AG09309 (cell line): ENCODE measurements around the gene NRAP.

ENCODE experiments used
- DNase-seq: peaks from one replicate; pipeline ENCODE4 v3.0.0-alpha.2; 2010; ENCODE audit warnings: low read depth
- H3K4me3 ChIP-seq: 2 replicates; pipeline ENCODE4 v1.5.1; 2011; ENCODE audit warnings: mild to moderate bottlenecking, low read depth, low read length, moderate library complexity; ENCODE audit not compliant: control insufficient read depth
- CTCF ChIP-seq: IDR thresholded peaks from 2 replicates; pipeline ENCODE4 v1.5.1; 2011; ENCODE audit warnings: mild to moderate bottlenecking, low read depth, low read length, inconsistent platforms; ENCODE audit not compliant: insufficient read depth, control insufficient read depth; ENCODE audit errors: missing control alignments

The NRAP gene

GRCh38 chr10:113687037-113687436 is 23.2 kb upstream of the NRAP start:
- no peak for DNase-seq
- TF ChIP-seq CTCF: no peak
- H3K4me3 ChIP-seq: no peak overlapping the region

- H3K4me3 ChIP-seq: no peak overlapping the region
- TF ChIP-seq CTCF: no peak
- no peak for DNase-seq
These were observed 22.2 kb upstream of the NRAP start for GRCh38 chr10:113686028-113686427.

GRCh38 chr10:113683300-113683699 is 19.5 kb upstream of the NRAP start:
- no peak for DNase-seq
- no peak overlapping the region for H3K4me3 ChIP-seq
- TF ChIP-seq CTCF: no peak

GRCh38 chr10:113681533-113682470 is 18.0 kb upstream of the NRAP start:
- H3K4me3 ChIP-seq: no peak overlapping the region
- DNase-seq: no peak
- TF ChIP-seq CTCF: no peak

GRCh38 chr10:113680190-113681111 is 16.6 kb upstream of the NRAP start:
- H3K4me3 ChIP-seq: peak overlapping the region; percentile 99
- DNase-seq: no peak
- no peak for TF ChIP-seq CTCF

GRCh38 chr10:113679463-113680189 is 15.8 kb upstream of the NRAP start, which contains the start of gene CASP7:
Gene CASP7 (plus strand): TSS chr10:113679912. CDS start chr10:113697494, 17,582 bp downstream.
- DNase-seq: no peak
- TF ChIP-seq CTCF: no peak

More at GRCh38 chr10:113679463-113680189, 15.8 kb upstream of the NRAP start, which contains the start of gene CASP7:
- H3K4me3 ChIP-seq: peak within 1 kb of the TSS; percentile 99
